OCI-LY1 (cell line): ENCODE measurements around the gene MIF.
A peak's percentile ranks its signal among the peaks of the same experiment; 100 is the strongest.

Experiments
- H2AFZ ChIP-seq: fragments of 200-600 bp; sonication (generic), shearing (Covaris generic); 2 replicates; pipeline ENCODE4 v1.6.0; 2014; ENCODE audit warnings: antibody characterized with exemption, mild to moderate bottlenecking, low read length
- H3F3A ChIP-seq: fragments of 200-600 bp; sonication (generic), shearing (Covaris generic); 2 replicates; pipeline ENCODE4 v1.6.0; 2014; ENCODE audit warnings: mild to moderate bottlenecking, antibody characterized with exemption, low read length, moderate library complexity; ENCODE audit not compliant: insufficient read depth
- H3K27ac ChIP-seq: fragments of 200-600 bp; sonication (generic); 2 replicates; pipeline ENCODE4 v1.5.1; 2014; ENCODE audit warnings: low read length, mixed run types, mild to moderate bottlenecking, low read depth; ENCODE audit not compliant: poor library complexity, severe bottlenecking
- H3K27me3 ChIP-seq: fragments of 200-600 bp; sonication (generic); 2 replicates; pipeline ENCODE4 v1.6.0; 2014; ENCODE audit warnings: antibody characterized with exemption, mild to moderate bottlenecking, low read length, moderate library complexity; ENCODE audit not compliant: insufficient read depth
- H3K36me3 ChIP-seq: fragments of 200-600 bp; sonication (generic); 2 replicates; pipeline ENCODE4 v1.6.1; 2014; ENCODE audit warnings: mild to moderate bottlenecking, antibody characterized with exemption, low read length, moderate library complexity, mixed read lengths; ENCODE audit not compliant: insufficient read depth
- H3K4me1 ChIP-seq: fragments of 200-600 bp; sonication (generic); 2 replicates; pipeline ENCODE4 v1.5.1; 2014; ENCODE audit warnings: mild to moderate bottlenecking, low read length, moderate library complexity; ENCODE audit not compliant: insufficient read depth, severe bottlenecking
- H3K4me2 ChIP-seq: fragments of 200-600 bp; sonication (generic), shearing (Covaris generic); 2 replicates; pipeline ENCODE4 v1.6.1; 2014; ENCODE audit warnings: low read length
- H3K4me3 ChIP-seq: fragments of 200-600 bp; sonication (generic); 2 replicates; pipeline ENCODE4 v1.5.1; 2014; ENCODE audit warnings: low read length, low read depth, mild to moderate bottlenecking, mixed read lengths; ENCODE audit not compliant: poor library complexity, severe bottlenecking
- H3K79me2 ChIP-seq: fragments of 200-600 bp; shearing (Covaris generic); 2 replicates; pipeline ENCODE4 v1.6.1; 2016; ENCODE audit warnings: mixed run types, low read length, mixed read lengths; ENCODE audit not compliant: insufficient read depth
- H3K9ac ChIP-seq: fragments of 200-600 bp; sonication (generic), shearing (Covaris generic); 2 replicates; pipeline ENCODE4 v1.6.1; 2014; ENCODE audit warnings: mild to moderate bottlenecking, low read length, mixed read lengths
- H3K9me2 ChIP-seq: fragments of 200-600 bp; sonication (generic), shearing (Covaris generic); 2 replicates; pipeline ENCODE4 v1.6.1; 2014; ENCODE audit warnings: low read depth, mild to moderate bottlenecking, low read length, mixed read lengths
- H3K9me3 ChIP-seq: fragments of 200-600 bp; shearing (Covaris generic); 2 replicates; pipeline ENCODE4 v1.6.1; 2014; ENCODE audit warnings: low read length, mixed read lengths
- H4K20me1 ChIP-seq: fragments of 200-600 bp; sonication (generic), shearing (Covaris generic); 2 replicates; pipeline ENCODE4 v1.6.0; 2016; ENCODE audit warnings: mild to moderate bottlenecking, low read length; ENCODE audit not compliant: insufficient read depth
- EZH2 ChIP-seq: fragments of 200-600 bp; sonication (generic), shearing (Covaris generic); IDR thresholded peaks from 2 replicates; pipeline ENCODE4 v1.8.0; 2017; ENCODE audit warnings: borderline replicate concordance, mixed run types, mild to moderate bottlenecking, antibody characterized with exemption, low read length, moderate library complexity, mixed read lengths
- TF ChIP-seq, protein P1 (sequence below): fragments of 200-600 bp; sonication (generic), shearing (Covaris generic); IDR thresholded peaks from 2 replicates; pipeline ENCODE4 v1.5.1; 2017; ENCODE audit warnings: mild to moderate bottlenecking, antibody characterized with exemption, low read length, moderate library complexity, mixed read lengths

Gene MIF

GRCh38 chr22:23846081-23846469, 48.1 kb upstream of the MIF start:
- H3K27me3 ChIP-seq = peaks cover 3% of the 10 kb centered on the region; the same call in 1 of the 2 replicates
- H3K9ac ChIP-seq = no peak overlapping the region; the same call in 1 of the 2 replicates
- H4K20me1 ChIP-seq = no peaks in the 10 kb centered on the region
- peak overlapping the region; percentile 88 for H3K27ac ChIP-seq
- no peaks in the 10 kb centered on the region for H3K9me2 ChIP-seq
- H3K36me3 ChIP-seq = no peaks in the 10 kb centered on the region
- H3F3A ChIP-seq = 0 out of 2 replicates have a peak, but pooled peaks cover 3% of the 10 kb centered on the region
- no peak for TF ChIP-seq EZH2
- TF ChIP-seq, protein P1, sequence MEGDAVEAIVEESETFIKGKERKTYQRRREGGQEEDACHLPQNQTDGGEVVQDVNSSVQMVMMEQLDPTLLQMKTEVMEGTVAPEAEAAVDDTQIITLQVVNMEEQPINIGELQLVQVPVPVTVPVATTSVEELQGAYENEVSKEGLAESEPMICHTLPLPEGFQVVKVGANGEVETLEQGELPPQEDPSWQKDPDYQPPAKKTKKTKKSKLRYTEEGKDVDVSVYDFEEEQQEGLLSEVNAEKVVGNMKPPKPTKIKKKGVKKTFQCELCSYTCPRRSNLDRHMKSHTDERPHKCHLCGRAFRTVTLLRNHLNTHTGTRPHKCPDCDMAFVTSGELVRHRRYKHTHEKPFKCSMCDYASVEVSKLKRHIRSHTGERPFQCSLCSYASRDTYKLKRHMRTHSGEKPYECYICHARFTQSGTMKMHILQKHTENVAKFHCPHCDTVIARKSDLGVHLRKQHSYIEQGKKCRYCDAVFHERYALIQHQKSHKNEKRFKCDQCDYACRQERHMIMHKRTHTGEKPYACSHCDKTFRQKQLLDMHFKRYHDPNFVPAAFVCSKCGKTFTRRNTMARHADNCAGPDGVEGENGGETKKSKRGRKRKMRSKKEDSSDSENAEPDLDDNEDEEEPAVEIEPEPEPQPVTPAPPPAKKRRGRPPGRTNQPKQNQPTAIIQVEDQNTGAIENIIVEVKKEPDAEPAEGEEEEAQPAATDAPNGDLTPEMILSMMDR = no peak
- H3K4me3 ChIP-seq = no peak overlapping the region
- no peaks in the 10 kb centered on the region for H3K79me2 ChIP-seq
- H3K4me1 ChIP-seq = peaks cover 77% of the 10 kb centered on the region
- H3K9me3 ChIP-seq = no peaks in the 10 kb centered on the region
- H3K4me2 ChIP-seq = no peak overlapping the region
- H2AFZ ChIP-seq = no peak overlapping the region

DNA sequence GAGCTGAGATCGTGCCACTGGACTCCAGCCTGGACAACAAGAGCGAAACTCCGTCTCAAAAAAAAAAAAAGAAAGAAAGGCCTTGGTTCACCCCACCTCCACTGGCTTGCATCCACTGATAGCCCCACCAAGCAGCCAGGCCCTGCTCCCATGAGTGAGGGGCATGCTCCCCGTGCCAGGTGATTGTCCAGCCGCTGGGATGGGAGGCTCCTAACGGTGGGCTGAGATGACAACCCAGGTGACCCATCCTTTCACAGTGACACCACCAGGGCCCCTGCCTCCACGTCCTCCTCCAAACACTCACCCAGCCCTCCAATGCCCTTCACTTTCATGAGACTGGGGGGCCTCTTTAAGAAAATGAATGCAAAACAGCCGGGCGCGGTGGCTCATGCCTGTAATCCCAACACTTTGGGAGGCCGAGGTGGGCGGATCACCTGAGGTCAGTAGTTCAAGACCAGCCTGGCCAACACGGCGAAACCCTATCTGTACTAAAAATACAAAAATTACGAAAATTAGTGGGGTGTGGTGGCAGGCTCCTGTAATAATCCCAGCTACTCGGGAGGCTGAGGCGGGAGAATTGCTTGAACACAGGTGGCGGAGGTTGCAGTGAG, 46.8 kb upstream of the MIF start:
- peaks cover 5% of the 10 kb centered on the region; the same call in 1 of the 2 replicates for H3K27me3 ChIP-seq
- no peaks in the 10 kb centered on the region for H3K9me3 ChIP-seq
- no peaks in the 10 kb centered on the region for H3K79me2 ChIP-seq
- peak overlapping the region; percentile 48; the same call in 1 of the 2 replicates for H3K4me2 ChIP-seq
- no peak overlapping the region for H2AFZ ChIP-seq
- H3F3A ChIP-seq = 0 out of 2 replicates have a peak, but pooled peaks cover 3% of the 10 kb centered on the region
- peak overlapping the region; percentile 27; the same call in 1 of the 2 replicates for H3K9ac ChIP-seq
- no peaks in the 10 kb centered on the region for H3K9me2 ChIP-seq
- no peak for TF ChIP-seq EZH2
- TF ChIP-seq, protein P1 = no peak
- H3K4me1 ChIP-seq = peaks cover 77% of the 10 kb centered on the region
- H3K27ac ChIP-seq = peak overlapping the region; percentile 88
- no peak overlapping the region for H3K4me3 ChIP-seq
- no peaks in the 10 kb centered on the region for H4K20me1 ChIP-seq
- H3K36me3 ChIP-seq = no peaks in the 10 kb centered on the region

DNA sequence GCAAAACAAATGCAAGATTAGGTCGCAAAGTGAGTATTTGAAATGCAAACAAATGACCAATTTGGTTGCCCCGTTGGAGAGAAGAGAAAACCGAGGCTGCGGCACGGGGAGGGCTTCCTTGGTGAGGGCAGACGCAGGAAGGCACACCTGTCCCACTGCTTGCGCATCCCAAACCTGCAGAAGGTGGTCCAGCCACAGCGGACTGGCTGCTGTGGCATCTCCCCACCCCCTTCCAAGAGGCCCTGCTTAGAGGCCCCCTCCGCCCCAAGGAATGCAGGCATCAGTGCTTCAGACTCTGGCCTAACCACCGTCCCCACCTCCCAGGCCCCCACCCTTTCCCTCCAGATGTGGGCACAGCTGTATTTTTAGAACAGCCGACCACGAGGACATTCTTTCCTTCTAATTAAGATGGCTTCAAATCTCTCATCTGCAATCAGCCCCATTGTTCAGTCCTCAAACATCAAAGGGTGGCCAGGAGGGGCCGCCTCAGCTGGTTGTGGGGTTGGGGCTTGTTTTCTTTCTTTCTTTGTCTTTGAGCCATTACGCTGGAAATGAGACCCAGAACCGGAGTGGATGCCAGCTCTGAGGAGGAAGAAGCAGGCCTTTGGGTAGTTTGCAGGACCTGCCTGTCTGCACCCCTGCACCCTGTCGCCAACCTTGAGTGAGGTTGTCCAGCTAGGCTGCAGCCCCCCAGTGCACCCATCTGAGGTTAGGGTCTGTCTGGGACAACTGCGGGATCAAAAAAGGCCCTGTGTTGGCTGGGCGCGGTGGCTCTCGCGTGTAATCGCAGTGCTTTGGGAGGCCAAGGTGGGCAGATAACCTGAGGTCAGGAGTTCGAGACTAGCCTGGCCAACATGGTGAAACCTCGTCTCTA, 46.0 kb upstream of the MIF start:
- no peaks in the 10 kb centered on the region for H4K20me1 ChIP-seq

More for the DNA sequence above, 46.0 kb upstream of the MIF start:
- Histone ChIP-seq H3K4me1 (peaks cover 73% of the 10 kb centered on the region), H3F3A (0 out of 2 replicates have a peak, but pooled peaks cover 3% of the 10 kb centered on the region), H3K36me3 (no peaks in the 10 kb centered on the region), H3K9ac (peak overlapping the region; percentile 34; the same call in 1 of the 2 replicates), H3K27ac (peak overlapping the region; percentile 88), H2AFZ (no peak overlapping the region), H3K4me3 (peak overlapping the region; percentile 17), H3K9me2 (no peaks in the 10 kb centered on the region), H3K79me2 (no peaks in the 10 kb centered on the region), H3K27me3 (peaks cover 5% of the 10 kb centered on the region; the same call in 1 of the 2 replicates), H3K9me3 (no peaks in the 10 kb centered on the region), H3K4me2 (peak overlapping the region; percentile 48)
- TF ChIP-seq, protein P1 = 0 out of 2 replicates have a peak, but pooled peaks have one; percentile 5
- no peak for TF ChIP-seq EZH2
